ENCODE measurements around the gene DNM3.

DNA sequence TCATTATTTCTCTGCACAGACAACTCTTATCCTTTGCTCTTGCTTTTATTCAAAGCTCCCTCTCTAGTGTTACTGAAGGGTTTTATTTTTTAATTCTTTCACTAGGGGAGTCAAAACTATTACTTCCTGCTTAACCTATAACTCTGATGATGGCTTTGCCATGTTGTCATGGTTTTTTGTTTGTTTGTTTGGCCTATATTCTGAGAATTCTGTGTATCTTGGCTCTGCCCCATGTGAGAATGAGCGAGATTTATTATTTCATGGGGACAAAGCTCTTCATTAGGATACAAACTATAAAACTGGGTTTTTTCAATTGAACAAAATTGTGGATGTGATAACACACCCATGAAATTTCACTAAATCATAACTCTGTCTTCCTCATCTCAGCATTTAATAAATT, 388.6 kb downstream of the DNM3 start:
- TF ChIP-seq POLR2A (IDR thresholded peaks at IDR 0.05; ENCODE audit: low read length) (no peak), GATA1 (IDR thresholded peaks at IDR 0.05; ENCODE audit: low read depth, low read length) (no peak)
